ENCODE measurements around the gene PTPRT.

PTPRT gene

GRCh38 chr20:42308171-42308570, 881.5 kb downstream of the PTPRT start:
- Histone ChIP-seq H3K9me3 (ENCODE audit: insufficient read depth, low read length, severe bottlenecking) (no peaks in the 10 kb centered on the region), H3K27ac (ENCODE audit: low read length) (no peak overlapping the region), H3K4me3 (ENCODE audit: low read depth in 1 of 2, low read length in 2 of 2) (no peak overlapping the region), H2AFZ (ENCODE audit: low read depth, low read length) (no peak overlapping the region), H3K4me1 (ENCODE audit: insufficient read depth, low read length) (no peaks in the 10 kb centered on the region), H4K20me1 (ENCODE audit: insufficient read depth, low read length) (no peaks in the 10 kb centered on the region), H3K4me2 (ENCODE audit: insufficient read depth, low read length) (no peak overlapping the region), H3K36me3 (ENCODE audit: insufficient read depth, low read length) (no peaks in the 10 kb centered on the region), H3K27me3 (ENCODE audit: insufficient read depth, low read length, poor library complexity) (peaks cover 22% of the 10 kb centered on the region), H3K79me2 (ENCODE audit: insufficient read depth, low read length) (no peaks in the 10 kb centered on the region), H3K9ac (ENCODE audit: low read depth, low read length) (no peak overlapping the region)
- TF ChIP-seq CTCF (IDR thresholded peaks at IDR 0.05; ENCODE audit: borderline replicate concordance, extremely low read depth, low read length, poor library complexity, severe bottlenecking) (no peak), EZH2 (IDR thresholded peaks at IDR 0.05; ENCODE audit: borderline replicate concordance, low read depth, low read length, severe bottlenecking) (no peak)
- no peak for DNase-seq
- no peak for ATAC-seq (ENCODE audit: insufficient read depth, low read depth)

GRCh38 chr20:42295592-42295991, 894.1 kb downstream of the PTPRT start:
- DNase-seq, result no peak
- no peaks in the 10 kb centered on the region for H3K79me2 ChIP-seq (ENCODE audit: insufficient read depth, low read length)
- H3K4me3 ChIP-seq (ENCODE audit: low read depth in 1 of 2, low read length in 2 of 2), result no peak overlapping the region
- H3K27me3 ChIP-seq (ENCODE audit: insufficient read depth, low read length, poor library complexity), result no peaks in the 10 kb centered on the region
- no peaks in the 10 kb centered on the region for H4K20me1 ChIP-seq (ENCODE audit: insufficient read depth, low read length)
- no peak overlapping the region for H2AFZ ChIP-seq (ENCODE audit: low read depth, low read length)
- H3K9ac ChIP-seq (ENCODE audit: low read depth, low read length), result no peak overlapping the region
- no peak overlapping the region for H3K27ac ChIP-seq (ENCODE audit: low read length)
- H3K4me2 ChIP-seq (ENCODE audit: insufficient read depth, low read length), result no peak overlapping the region
- H3K4me1 ChIP-seq (ENCODE audit: insufficient read depth, low read length), result no peaks in the 10 kb centered on the region
- no peaks in the 10 kb centered on the region for H3K36me3 ChIP-seq (ENCODE audit: insufficient read depth, low read length)
- no peak for ATAC-seq (ENCODE audit: insufficient read depth, low read depth)
- H3K9me3 ChIP-seq (ENCODE audit: insufficient read depth, low read length, severe bottlenecking), result no peaks in the 10 kb centered on the region
- no peak for TF ChIP-seq EZH2 (IDR thresholded peaks at IDR 0.05; ENCODE audit: borderline replicate concordance, low read depth, low read length, severe bottlenecking)
- TF ChIP-seq CTCF (IDR thresholded peaks at IDR 0.05; ENCODE audit: borderline replicate concordance, extremely low read depth, low read length, poor library complexity, severe bottlenecking), result no peak

- DNase-seq (no peak), ATAC-seq (ENCODE audit: insufficient read depth, low read depth) (no peak)
- H3K4me1 ChIP-seq (ENCODE audit: insufficient read depth, low read length), result no peaks in the 10 kb centered on the region
- no peak overlapping the region for H3K4me2 ChIP-seq (ENCODE audit: insufficient read depth, low read length)
- H3K9me3 ChIP-seq (ENCODE audit: insufficient read depth, low read length, severe bottlenecking), result no peaks in the 10 kb centered on the region
- no peak overlapping the region for H3K9ac ChIP-seq (ENCODE audit: low read depth, low read length)
- no peaks in the 10 kb centered on the region for H3K79me2 ChIP-seq (ENCODE audit: insufficient read depth, low read length)
- H4K20me1 ChIP-seq (ENCODE audit: insufficient read depth, low read length), result no peaks in the 10 kb centered on the region
- H2AFZ ChIP-seq (ENCODE audit: low read depth, low read length), result no peak overlapping the region
- H3K27ac ChIP-seq (ENCODE audit: low read length), result no peak overlapping the region
- no peaks in the 10 kb centered on the region for H3K36me3 ChIP-seq (ENCODE audit: insufficient read depth, low read length)
- TF ChIP-seq EZH2 (IDR thresholded peaks at IDR 0.05; ENCODE audit: borderline replicate concordance, low read depth, low read length, severe bottlenecking) (no peak), CTCF (IDR thresholded peaks at IDR 0.05; ENCODE audit: borderline replicate concordance, extremely low read depth, low read length, poor library complexity, severe bottlenecking) (no peak)
- H3K4me3 ChIP-seq (ENCODE audit: low read depth in 1 of 2, low read length in 2 of 2), result no peak overlapping the region
- no peaks in the 10 kb centered on the region for H3K27me3 ChIP-seq (ENCODE audit: insufficient read depth, low read length, poor library complexity)
These were observed 894.7 kb downstream of the PTPRT start for GRCh38 chr20:42294976-42295375.

- H3K4me3 ChIP-seq (ENCODE audit: low read depth in 1 of 2, low read length in 2 of 2), result no peak overlapping the region
- H3K36me3 ChIP-seq (ENCODE audit: insufficient read depth, low read length), result no peaks in the 10 kb centered on the region
- H3K9ac ChIP-seq (ENCODE audit: low read depth, low read length), result no peak overlapping the region
- TF ChIP-seq CTCF (IDR thresholded peaks at IDR 0.05; ENCODE audit: borderline replicate concordance, extremely low read depth, low read length, poor library complexity, severe bottlenecking) (no peak), EZH2 (IDR thresholded peaks at IDR 0.05; ENCODE audit: borderline replicate concordance, low read depth, low read length, severe bottlenecking) (no peak)
- H3K27me3 ChIP-seq (ENCODE audit: insufficient read depth, low read length, poor library complexity), result no peaks in the 10 kb centered on the region
- no peaks in the 10 kb centered on the region for H3K79me2 ChIP-seq (ENCODE audit: insufficient read depth, low read length)
- no peaks in the 10 kb centered on the region for H3K9me3 ChIP-seq (ENCODE audit: insufficient read depth, low read length, severe bottlenecking)
- H3K4me1 ChIP-seq (ENCODE audit: insufficient read depth, low read length), result no peaks in the 10 kb centered on the region
- H3K4me2 ChIP-seq (ENCODE audit: insufficient read depth, low read length), result no peak overlapping the region
- ATAC-seq (ENCODE audit: insufficient read depth, low read depth) (no peak), DNase-seq (no peak)
- no peak overlapping the region for H2AFZ ChIP-seq (ENCODE audit: low read depth, low read length)
- H4K20me1 ChIP-seq (ENCODE audit: insufficient read depth, low read length), result no peaks in the 10 kb centered on the region
- H3K27ac ChIP-seq (ENCODE audit: low read length), result no peak overlapping the region
These were observed 907.9 kb downstream of the PTPRT start for GRCh38 chr20:42281801-42282200.
